ENCODE results near the gene LACRT. TPM values are rescaled to one million over a fixed set of nuclear protein-coding genes. Genes with fewer than 3 reads are reported as not detected.
"Not testable (repeated sequence)": the region's sequence is repeated elsewhere in the genome, so short reads cannot be mapped to it uniquely, and the experiment has no call there.

LACRT gene
- total RNA-seq, 6 donors from 2014 or later, result not detected

DNA sequence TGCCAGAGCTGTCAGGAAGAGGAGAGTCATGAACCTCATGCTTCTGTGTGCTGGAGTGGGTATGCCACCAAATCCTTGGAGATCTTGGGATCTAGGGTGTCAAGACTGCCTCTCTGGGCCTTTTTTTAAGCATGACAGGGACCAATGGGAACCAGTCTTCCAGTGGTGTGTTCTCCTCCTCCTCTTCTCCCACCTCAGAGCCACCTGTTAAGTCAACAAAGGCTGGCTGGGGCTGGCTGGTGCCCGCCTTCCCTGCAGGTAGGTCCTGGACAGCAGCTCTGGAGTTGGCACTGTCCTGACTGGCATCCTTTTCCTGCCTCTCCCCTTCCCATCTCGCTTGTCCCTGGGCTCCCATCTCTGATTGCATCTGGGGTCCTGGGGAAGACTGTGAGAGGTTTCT lies 13.6 kb upstream of the LACRT start, which contains the start of gene DCD:
Gene DCD, minus strand, starts transcription at position 101 of the 400 bp plus-strand sequence. Its CDS starts 62 bp downstream, at position 39.
- WGBS, 2 donors, result 82 to 88% methylated on average over 2 of the region's 2 CpGs
- Histone ChIP-seq H3K27ac (no peak within 1 kb of the TSS), H3K27me3 (no peaks in the 10 kb centered on the region), H3K9me3 (no peaks in the 10 kb centered on the region), H3K4me1 (no peaks in the 10 kb centered on the region), H3K36me3 (no peaks in the 10 kb centered on the region), H3K4me3 (no peak within 1 kb of the TSS)
- TF ChIP-seq, protein P1, sequence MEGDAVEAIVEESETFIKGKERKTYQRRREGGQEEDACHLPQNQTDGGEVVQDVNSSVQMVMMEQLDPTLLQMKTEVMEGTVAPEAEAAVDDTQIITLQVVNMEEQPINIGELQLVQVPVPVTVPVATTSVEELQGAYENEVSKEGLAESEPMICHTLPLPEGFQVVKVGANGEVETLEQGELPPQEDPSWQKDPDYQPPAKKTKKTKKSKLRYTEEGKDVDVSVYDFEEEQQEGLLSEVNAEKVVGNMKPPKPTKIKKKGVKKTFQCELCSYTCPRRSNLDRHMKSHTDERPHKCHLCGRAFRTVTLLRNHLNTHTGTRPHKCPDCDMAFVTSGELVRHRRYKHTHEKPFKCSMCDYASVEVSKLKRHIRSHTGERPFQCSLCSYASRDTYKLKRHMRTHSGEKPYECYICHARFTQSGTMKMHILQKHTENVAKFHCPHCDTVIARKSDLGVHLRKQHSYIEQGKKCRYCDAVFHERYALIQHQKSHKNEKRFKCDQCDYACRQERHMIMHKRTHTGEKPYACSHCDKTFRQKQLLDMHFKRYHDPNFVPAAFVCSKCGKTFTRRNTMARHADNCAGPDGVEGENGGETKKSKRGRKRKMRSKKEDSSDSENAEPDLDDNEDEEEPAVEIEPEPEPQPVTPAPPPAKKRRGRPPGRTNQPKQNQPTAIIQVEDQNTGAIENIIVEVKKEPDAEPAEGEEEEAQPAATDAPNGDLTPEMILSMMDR (IDR thresholded peaks at IDR 0.05), result no peak
- TF ChIP-seq EP300 (IDR thresholded peaks at IDR 0.05) (no peak), POLR2AphosphoS5 (IDR thresholded peaks at IDR 0.05) (no peak), POLR2A (IDR thresholded peaks at IDR 0.05) (no peak)
- peak in 1 of 2 donors; percentile 15 for DNase-seq
- no peak for ATAC-seq (ENCODE audit: low FRiP score in 2 of 2)

DNA sequence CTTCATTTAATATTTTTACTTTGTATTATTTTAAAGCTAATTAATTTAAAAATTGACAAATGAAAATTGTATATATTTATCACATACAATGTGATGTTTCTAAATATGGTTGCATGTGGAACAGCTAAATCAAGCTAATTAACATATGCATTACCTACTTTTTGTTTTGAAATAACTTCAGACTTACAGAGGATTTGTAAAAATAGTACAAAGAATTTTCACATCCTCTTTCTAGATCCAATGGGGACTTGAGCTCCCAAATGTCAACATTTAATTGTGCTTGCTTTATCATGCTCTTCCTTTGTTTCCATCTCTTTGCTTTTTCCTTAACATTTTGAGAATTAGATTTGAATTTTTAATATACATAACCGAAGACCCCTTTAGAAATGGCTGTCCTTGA lies 6.9 kb upstream of the LACRT start:
- 80 to 83% methylated on average over 1 of the region's 1 CpG for WGBS, 2 donors
- ATAC-seq (ENCODE audit: low FRiP score in 2 of 2), result no peak

DNA sequence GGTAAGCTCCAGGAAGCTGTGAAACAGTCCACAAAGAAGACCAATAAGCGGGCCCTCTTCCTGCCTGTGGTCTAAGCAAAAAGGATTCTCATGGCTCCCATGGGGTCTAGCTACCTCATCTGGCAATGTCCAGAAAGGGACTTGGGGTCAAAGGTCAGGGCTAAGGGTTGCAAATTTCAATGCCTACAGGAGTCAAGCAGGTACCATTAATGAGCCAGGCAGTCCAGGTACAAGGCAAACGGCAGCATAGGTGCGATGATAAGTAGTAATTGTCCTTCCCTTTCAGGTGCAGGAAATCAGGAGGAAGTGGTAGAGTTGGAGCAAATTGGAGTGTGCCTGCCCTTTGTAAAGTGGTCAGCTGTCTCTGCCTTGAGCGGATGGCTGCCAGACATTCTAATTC lies 6.4 kb upstream of the LACRT start:
- Histone ChIP-seq H3K36me3 (no peaks in the 10 kb centered on the region), H3K27me3 (no peaks in the 10 kb centered on the region), H3K27ac (no peak overlapping the region), H3K4me3 (no peak overlapping the region), H3K4me1 (no peaks in the 10 kb centered on the region), H3K9me3 (no peaks in the 10 kb centered on the region)
- DNase-seq, result no peak
- ATAC-seq (ENCODE audit: low FRiP score in 2 of 2), result no peak
- 80 to 81% methylated on average over 4 of the region's 4 CpGs for WGBS, 2 donors
- no peak for TF ChIP-seq EP300 (IDR thresholded peaks at IDR 0.05)
- TF ChIP-seq, protein P1 (IDR thresholded peaks at IDR 0.05), result no peak
- no peak for TF ChIP-seq POLR2A (IDR thresholded peaks at IDR 0.05)
- TF ChIP-seq POLR2AphosphoS5 (IDR thresholded peaks at IDR 0.05), result no peak

More for the DNA sequence above, 6.9 kb upstream of the LACRT start:
- no peaks in the 10 kb centered on the region for H3K4me1 ChIP-seq
- H3K4me3 ChIP-seq, result no peak overlapping the region
- no peaks in the 10 kb centered on the region for H3K36me3 ChIP-seq
- no peak for DNase-seq
- H3K27ac ChIP-seq, result no peak overlapping the region
- TF ChIP-seq POLR2AphosphoS5 (IDR thresholded peaks at IDR 0.05) (no peak), POLR2A (IDR thresholded peaks at IDR 0.05) (no peak), EP300 (IDR thresholded peaks at IDR 0.05) (no peak)
- TF ChIP-seq, protein P1 (IDR thresholded peaks at IDR 0.05), result no peak
- no peaks in the 10 kb centered on the region for H3K27me3 ChIP-seq
- H3K9me3 ChIP-seq, result no peaks in the 10 kb centered on the region

DNA sequence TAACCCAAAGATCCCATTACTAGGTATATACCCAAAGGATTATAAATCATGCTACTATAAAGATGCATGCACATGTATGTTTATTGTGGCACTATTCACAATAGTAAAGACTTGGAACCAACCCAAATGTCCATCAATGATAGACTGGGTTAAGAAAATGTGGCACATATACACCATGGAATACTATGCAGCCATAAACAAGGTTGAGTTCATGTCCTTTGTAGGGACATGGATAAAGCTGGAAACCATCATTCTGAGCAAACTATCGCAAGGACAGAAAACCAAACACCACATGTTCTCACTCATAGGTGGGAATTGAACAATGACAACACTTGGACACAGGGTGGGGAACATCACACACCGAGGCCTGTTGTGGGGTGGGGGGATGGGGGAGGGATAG lies 4.4 kb upstream of the LACRT start:
- not testable (repeated sequence) for H3K4me1 ChIP-seq; DNase-seq; ATAC-seq (ENCODE audit: low FRiP score in 2 of 2); H3K27ac ChIP-seq; H3K27me3 ChIP-seq; H3K9me3 ChIP-seq; H3K4me3 ChIP-seq; H3K36me3 ChIP-seq
- 89% methylated on average over 2 of the region's 2 CpGs for WGBS, 2 donors

DNA sequence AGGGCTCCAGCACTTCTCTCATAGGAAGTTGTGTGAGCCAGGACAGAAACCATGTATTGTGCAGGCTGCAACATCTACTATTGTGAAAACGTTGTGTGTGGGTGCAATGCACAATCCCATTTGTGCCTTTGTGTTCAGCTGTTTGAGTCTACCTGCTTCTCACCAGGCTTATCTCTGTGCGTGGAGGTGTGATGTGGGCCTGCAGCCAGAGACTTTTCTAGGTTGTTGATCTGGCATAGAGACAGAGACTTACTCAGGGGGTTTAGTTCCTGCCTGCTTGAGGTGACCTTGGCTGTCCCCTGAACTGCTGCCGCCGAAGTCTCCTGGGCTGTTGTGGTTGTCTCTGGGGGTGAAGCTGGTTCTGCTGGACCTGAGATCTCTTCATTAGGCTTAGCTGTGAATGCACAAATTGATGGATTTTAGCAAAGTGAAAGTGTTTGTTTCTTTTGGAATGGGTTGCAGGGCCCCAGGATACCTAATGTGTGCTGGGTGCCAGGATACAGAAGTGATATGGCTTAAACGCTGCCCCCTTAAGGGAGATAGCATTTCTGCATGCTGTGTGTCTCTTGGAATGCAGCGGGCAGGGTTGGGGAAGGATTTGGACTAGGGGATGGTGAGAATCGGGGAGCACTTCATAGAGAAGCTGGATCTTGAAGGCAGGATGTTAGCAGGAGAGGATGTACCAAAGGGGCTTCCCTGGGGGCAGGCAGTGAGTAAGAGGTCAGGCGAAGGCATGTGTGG lies 2.5 kb downstream of the LACRT start:
- no peak overlapping the region for H3K4me3 ChIP-seq
- DNase-seq (no peak), ATAC-seq (ENCODE audit: low FRiP score in 2 of 2) (no peak)
- H3K27ac ChIP-seq, result no peak overlapping the region
- H3K27me3 ChIP-seq, result no peaks in the 10 kb centered on the region
- peaks cover 0 to 11% (median 4%) of the 10 kb centered on the region in 4 donors for H3K9me3 ChIP-seq
- WGBS, 2 donors, result 62 to 71% methylated on average over 7 to 8 of the region's 8 CpGs
- H3K36me3 ChIP-seq, result no peaks in the 10 kb centered on the region
- TF ChIP-seq EP300 (IDR thresholded peaks at IDR 0.05) (no peak), POLR2AphosphoS5 (IDR thresholded peaks at IDR 0.05) (no peak), POLR2A (IDR thresholded peaks at IDR 0.05) (no peak)
- TF ChIP-seq, protein P1 (IDR thresholded peaks at IDR 0.05), result no peak
- H3K4me1 ChIP-seq, result no peaks in the 10 kb centered on the region
